Subcutaneous abdominal adipose tissue (tissue), 5 donors: ENCODE data around the gene CTSW.

Experiments used
- H3K27ac ChIP-seq: one replicate; pipeline ENCODE4 v1.7.0; 2013; ENCODE audit warnings: low read depth, mild to moderate bottlenecking, inconsistent platforms, low read length, moderate library complexity
- H3K27me3 ChIP-seq, 5 donors: one replicate each; pipeline ENCODE4 v1.7.0; 2013; ENCODE audit warnings: low read length in 5 of 5, inconsistent platforms in 1 of 5; ENCODE audit not compliant: control insufficient read depth in 5 of 5, insufficient read depth in 4 of 5
- H3K36me3 ChIP-seq, 5 donors: one replicate each; pipeline ENCODE4 v1.7.0; 2013; ENCODE audit warnings: low read length in 5 of 5; ENCODE audit not compliant: control insufficient read depth in 5 of 5, insufficient read depth in 5 of 5
- H3K4me1 ChIP-seq, 5 donors: one replicate each; pipeline ENCODE4 v1.7.0; 2013; ENCODE audit warnings: low read length in 5 of 5, mild to moderate bottlenecking in 3 of 5, moderate library complexity in 1 of 5; ENCODE audit not compliant: control insufficient read depth in 5 of 5, insufficient read depth in 5 of 5
- H3K4me3 ChIP-seq, 5 donors: one replicate each; pipeline ENCODE4 v1.7.0; 2013; ENCODE audit warnings: low read length in 5 of 5, low read depth in 1 of 5
- H3K9ac ChIP-seq, 5 donors: one replicate each; pipeline ENCODE4 v1.7.0; 2013; ENCODE audit warnings: low read length in 5 of 5, mild to moderate bottlenecking in 4 of 5, moderate library complexity in 3 of 5
- H3K9me3 ChIP-seq, 5 donors: one replicate each; pipeline ENCODE4 v1.7.0; 2013; ENCODE audit warnings: low read length in 5 of 5; ENCODE audit not compliant: control insufficient read depth in 5 of 5
- donor health status: healthy.
- donor health status: healthy.
- donor health status: healthy.
- donor health status: healthy.
- donor health status: healthy.

The CTSW gene

DNA sequence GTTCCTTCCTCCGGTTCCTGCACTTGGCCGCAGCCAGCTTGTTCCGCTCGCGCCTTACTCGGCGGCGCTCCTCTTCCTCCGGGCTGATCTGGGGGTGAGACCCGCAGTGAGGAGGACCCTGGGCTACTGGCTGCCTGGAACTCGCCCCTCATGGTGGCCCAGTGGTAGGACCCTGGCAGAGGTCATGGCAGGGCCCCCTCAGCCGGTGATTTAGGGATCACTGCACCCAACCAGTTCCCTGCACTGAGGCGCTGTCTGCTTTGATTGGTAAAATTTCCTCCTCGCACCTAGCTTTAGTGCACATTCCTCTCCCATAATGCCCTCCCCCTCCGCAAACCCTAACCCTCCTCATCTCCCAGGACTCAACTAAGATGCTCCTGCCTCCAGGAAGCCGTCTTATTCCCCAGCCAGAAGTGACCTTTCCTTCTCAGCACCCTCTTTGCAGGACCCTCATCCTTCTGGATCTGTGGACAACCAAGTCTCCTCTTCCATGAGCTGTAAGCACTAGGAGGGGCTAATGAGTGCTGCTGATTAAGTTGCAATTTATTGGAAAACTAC, 14.5 kb downstream of the CTSW start:
- H3K27ac ChIP-seq, result peak overlapping the region; percentile 99
- H3K9ac ChIP-seq, result peak overlapping the region in 4 of 5 donors; percentile 2 to 68 (median 28)
- peaks cover 0 to 2% (median 0%) of the 10 kb centered on the region in 5 donors for H3K27me3 ChIP-seq
- H3K9me3 ChIP-seq, result no peaks in the 10 kb centered on the region
- no peaks in the 10 kb centered on the region for H3K36me3 ChIP-seq
- peaks cover 8 to 56% (median 52%) of the 10 kb centered on the region in 5 donors for H3K4me1 ChIP-seq
- peak overlapping the region in 4 of 5 donors; percentile 33 to 78 (median 58) for H3K4me3 ChIP-seq

GRCh38 chr11:65895482-65895981, 15.9 kb downstream of the CTSW start:
- Histone ChIP-seq H3K4me3 (no peak overlapping the region), H3K36me3 (no peaks in the 10 kb centered on the region), H3K9me3 (no peaks in the 10 kb centered on the region), H3K4me1 (peaks cover 4 to 55% (median 48%) of the 10 kb centered on the region in 5 donors), H3K27me3 (peaks cover 0 to 2% (median 0%) of the 10 kb centered on the region in 5 donors), H3K9ac (no peak overlapping the region), H3K27ac (no peak overlapping the region)

DNA sequence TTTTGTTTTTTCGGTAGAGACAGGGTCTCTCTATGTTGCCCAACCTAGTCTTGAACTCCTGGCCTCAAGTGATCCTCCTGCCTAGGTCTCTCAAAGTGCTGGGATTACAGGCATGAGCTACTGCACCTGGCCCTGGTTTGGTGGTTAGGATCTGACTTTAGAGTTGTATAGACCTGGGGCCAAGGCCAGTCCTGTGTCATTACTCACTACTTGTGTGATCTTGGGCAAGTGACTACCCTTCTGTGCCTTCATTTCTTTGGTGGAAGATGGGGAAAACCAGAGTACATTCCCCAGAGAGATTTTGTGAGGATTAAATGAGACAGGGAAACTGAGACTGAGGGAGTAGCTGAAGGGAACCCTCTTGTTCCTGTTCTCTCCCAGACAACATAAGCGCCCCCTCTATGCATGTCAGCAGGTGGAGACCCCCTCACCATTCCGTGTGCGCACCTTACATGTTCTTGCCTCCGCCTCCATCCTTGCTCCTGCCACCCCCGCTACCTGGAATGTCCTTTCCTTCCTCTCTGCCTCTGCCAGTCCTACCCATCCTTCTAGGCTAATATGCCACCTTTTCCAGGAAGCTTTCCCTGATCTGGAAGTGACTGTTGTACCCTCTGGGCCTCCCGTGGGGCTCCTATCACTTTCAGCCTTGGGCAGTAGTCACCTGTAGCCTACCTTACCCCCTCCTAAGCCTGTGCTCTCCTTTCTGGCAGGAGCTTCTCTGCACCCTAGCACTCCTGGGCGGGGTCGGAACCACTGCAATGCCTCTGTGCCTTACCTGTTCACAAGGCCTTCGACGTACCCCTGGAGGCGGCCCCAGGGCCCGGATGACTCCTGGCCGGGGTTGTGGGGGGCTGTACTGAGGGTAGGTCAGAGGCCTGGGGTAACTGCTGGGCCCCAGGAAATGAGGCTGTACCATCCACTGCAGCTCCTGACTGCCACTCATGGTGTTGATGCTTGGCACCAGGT, 16.7 kb downstream of the CTSW start:
- Histone ChIP-seq H3K27ac (no peak overlapping the region), H3K4me1 (peaks cover 4 to 51% (median 42%) of the 10 kb centered on the region in 5 donors), H3K27me3 (peaks cover 0 to 2% (median 0%) of the 10 kb centered on the region in 5 donors), H3K4me3 (no peak overlapping the region), H3K36me3 (no peaks in the 10 kb centered on the region), H3K9ac (no peak overlapping the region), H3K9me3 (no peaks in the 10 kb centered on the region)

GRCh38 chr11:65897020-65897471, 17.4 kb downstream of the CTSW start:
- peaks cover 0 to 2% (median 0%) of the 10 kb centered on the region in 5 donors for H3K27me3 ChIP-seq
- no peaks in the 10 kb centered on the region for H3K9me3 ChIP-seq
- H3K9ac ChIP-seq, result no peak overlapping the region
- H3K36me3 ChIP-seq, result no peaks in the 10 kb centered on the region
- H3K4me1 ChIP-seq, result peaks cover 4 to 44% (median 35%) of the 10 kb centered on the region in 5 donors
- no peak overlapping the region for H3K27ac ChIP-seq
- no peak overlapping the region for H3K4me3 ChIP-seq

DNA sequence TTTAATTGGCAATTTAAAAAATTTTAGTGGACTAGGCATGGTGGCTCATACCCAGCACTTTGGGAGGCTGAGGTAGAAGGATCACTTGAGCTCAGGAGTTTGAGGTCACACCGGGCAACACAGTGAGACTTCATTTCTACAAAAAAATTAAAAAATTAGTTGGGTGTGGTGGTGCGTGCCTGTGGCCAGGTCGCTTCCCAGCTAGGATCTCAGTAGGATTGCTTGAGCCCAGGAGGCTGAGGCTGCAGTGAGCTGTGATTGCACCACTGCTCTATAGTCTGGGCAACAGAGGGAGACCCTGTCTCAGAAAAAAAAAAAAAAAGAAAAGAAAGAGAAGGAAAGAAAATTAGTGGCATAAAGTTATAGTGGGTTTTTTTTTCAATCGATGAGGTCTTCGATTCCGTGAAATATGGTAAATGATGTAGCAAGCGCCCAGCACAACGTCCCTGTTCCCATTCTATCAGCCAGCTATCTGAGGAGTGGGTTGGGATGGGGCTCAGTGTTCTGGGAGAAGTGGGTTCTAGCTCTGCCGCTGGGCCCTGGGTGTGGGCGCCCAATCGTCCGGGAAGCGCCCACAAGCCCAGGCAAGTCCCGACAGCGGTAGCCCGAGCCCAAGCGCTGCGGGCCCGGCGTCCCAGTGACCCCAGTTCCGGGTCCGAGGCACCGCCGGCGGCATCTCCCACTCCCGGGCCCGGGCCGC, 19.2 kb downstream of the CTSW start:
- Histone ChIP-seq H3K4me1 (peaks cover 1 to 27% (median 19%) of the 10 kb centered on the region in 5 donors), H3K27ac (peak overlapping the region; percentile 30), H3K9ac (peak overlapping the region in 3 of 5 donors; percentile 42 to 84 (median 62)), H3K4me3 (peak overlapping the region; percentile 40 to 82 (median 79)), H3K9me3 (no peaks in the 10 kb centered on the region), H3K36me3 (no peaks in the 10 kb centered on the region), H3K27me3 (peaks cover 0 to 2% (median 0%) of the 10 kb centered on the region in 5 donors)

DNA sequence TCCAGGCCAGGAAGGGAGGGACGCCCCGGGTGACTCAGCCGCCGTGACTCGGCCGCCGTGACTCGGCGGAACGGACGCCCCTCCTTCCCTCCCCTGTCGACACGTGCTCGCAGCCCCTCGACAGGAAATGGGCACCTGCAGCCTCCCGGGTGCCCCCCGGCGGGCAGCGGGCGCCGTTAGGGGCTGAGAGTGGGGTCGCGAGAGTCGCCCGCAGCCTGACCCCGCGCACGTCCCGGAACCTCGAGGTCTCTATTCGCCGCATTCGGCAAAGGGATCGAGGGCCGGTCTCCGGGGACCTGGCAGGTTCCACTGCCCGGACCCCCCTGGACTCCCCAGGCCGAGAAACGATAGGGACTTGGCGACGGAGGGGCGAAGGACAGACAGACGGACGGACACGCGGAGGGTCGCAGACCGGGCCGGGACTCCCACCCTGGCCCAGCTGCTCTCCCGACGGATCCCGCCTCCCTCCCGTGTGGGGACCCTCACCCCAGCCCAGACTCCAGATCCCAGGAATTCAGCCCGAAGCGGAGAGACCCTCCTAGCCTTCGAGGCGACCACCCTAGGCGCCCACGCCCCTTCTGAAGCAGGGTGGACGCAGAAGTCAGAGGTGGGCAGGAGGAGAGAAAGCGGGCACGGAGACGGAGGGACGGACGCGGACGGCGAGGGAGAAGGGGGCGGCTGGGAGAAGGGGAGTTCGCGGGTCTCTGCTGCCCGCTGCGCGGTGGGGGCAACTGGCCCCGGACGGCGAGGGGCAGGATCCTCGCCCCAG, 19.9 kb downstream of the CTSW start:
- Histone ChIP-seq H3K9me3 (no peaks in the 10 kb centered on the region), H3K9ac (peak overlapping the region in 4 of 5 donors; percentile 36 to 87 (median 82)), H3K36me3 (no peaks in the 10 kb centered on the region), H3K4me3 (peak overlapping the region; percentile 40 to 82 (median 79)), H3K4me1 (peaks cover 0 to 21% (median 14%) of the 10 kb centered on the region in 5 donors), H3K27me3 (peaks cover 0 to 2% (median 0%) of the 10 kb centered on the region in 5 donors), H3K27ac (peak overlapping the region; percentile 30)

DNA sequence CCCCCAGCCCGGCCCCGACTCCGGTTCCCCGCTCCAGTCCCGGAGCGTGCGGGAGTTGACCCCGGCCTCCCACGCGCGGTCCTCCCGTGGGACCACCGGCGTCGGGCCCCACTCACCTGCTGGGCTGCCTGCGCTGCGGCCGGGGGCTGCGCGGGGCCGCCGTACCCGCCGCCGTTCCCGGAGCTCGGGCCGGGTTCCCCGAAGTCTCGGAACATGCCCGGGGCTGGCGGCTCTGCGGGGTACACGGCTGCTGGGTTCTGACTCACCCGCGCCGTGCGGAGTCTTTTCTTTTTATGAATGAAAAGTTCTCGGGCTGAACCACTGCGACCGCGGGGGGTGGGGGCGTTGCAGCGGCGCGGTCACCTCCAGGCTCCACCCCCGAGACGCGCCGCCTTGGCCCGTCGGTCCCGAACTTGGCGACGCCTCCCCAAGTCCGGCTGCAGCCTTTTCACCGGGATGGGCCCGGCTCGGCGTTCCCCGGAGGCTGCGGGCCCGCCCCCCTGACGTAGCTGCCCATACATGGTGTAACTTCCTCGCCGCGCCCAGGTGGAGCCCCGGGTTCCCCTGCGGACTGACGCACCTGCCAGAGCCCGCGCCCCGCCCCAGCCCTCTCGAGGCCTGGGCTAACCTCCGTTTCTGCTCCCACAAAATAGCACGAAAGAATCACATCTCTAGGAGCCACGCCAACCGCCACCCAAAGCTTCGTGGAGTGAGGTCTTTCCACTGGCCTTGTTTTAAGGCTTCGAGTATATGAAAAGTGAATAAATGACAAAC, 20.7 kb downstream of the CTSW start, which contains the start of gene FOSL1:
Gene FOSL1 (minus strand): TSS at position 264 of the 774 bp plus-strand sequence. CDS start 49 bp downstream, at position 215.
- H3K27me3 ChIP-seq, result peaks cover 0 to 2% (median 0%) of the 10 kb centered on the region in 5 donors
- no peaks in the 10 kb centered on the region for H3K9me3 ChIP-seq
- peak within 1 kb of the TSS in 4 of 5 donors; percentile 36 to 87 (median 82) for H3K9ac ChIP-seq

GRCh38 chr11:65900899-65901180, 21.2 kb downstream of the CTSW start:
- Histone ChIP-seq H3K36me3 (no peaks in the 10 kb centered on the region), H3K9me3 (no peaks in the 10 kb centered on the region), H3K4me1 (peaks cover 0 to 21% (median 14%) of the 10 kb centered on the region in 5 donors), H3K27ac (no peak overlapping the region), H3K27me3 (peaks cover 0 to 2% (median 0%) of the 10 kb centered on the region in 5 donors), H3K4me3 (peak overlapping the region in 4 of 5 donors; percentile 51 to 82 (median 80)), H3K9ac (no peak overlapping the region)

More for the DNA sequence above, 20.7 kb downstream of the CTSW start, which contains the start of gene FOSL1:
- Histone ChIP-seq H3K4me3 (peak within 1 kb of the TSS; percentile 40 to 82 (median 79)), H3K36me3 (no peaks in the 10 kb centered on the region), H3K27ac (peak within 1 kb of the TSS; percentile 30), H3K4me1 (peaks cover 0 to 21% (median 14%) of the 10 kb centered on the region in 5 donors)
